ENCODE data around the gene CCDC148.

CCDC148 gene

GRCh38 chr2:158213773-158214172 is 242.8 kb downstream of the CCDC148 start:
- no peak for DNase-seq (ENCODE audit: low read depth in 2 of 2)

- no peak for DNase-seq (ENCODE audit: low read depth in 2 of 2)
These were observed 244.3 kb downstream of the CCDC148 start for GRCh38 chr2:158212301-158212700.

GRCh38 chr2:158211502-158211901 is 245.1 kb downstream of the CCDC148 start:
- no peak for DNase-seq (ENCODE audit: low read depth in 2 of 2)

GRCh38 chr2:158207354-158207753 is 249.2 kb downstream of the CCDC148 start:
- DNase-seq (ENCODE audit: low read depth in 2 of 2): no peak

GRCh38 chr2:158205215-158205614 is 251.3 kb downstream of the CCDC148 start:
- DNase-seq (ENCODE audit: low read depth in 2 of 2): no peak

- DNase-seq (ENCODE audit: low read depth in 2 of 2): no peak
These were observed 251.8 kb downstream of the CCDC148 start for GRCh38 chr2:158204741-158205165.

- no peak for DNase-seq (ENCODE audit: low read depth in 2 of 2)
These were observed 254.3 kb downstream of the CCDC148 start for GRCh38 chr2:158202161-158202815.

- no peak for DNase-seq (ENCODE audit: low read depth in 2 of 2)
These were observed 256.5 kb downstream of the CCDC148 start for GRCh38 chr2:158199928-158200650.

- DNase-seq (ENCODE audit: low read depth in 2 of 2): no peak
These were observed 258.6 kb downstream of the CCDC148 start for GRCh38 chr2:158197940-158198339.

GRCh38 chr2:158194229-158194628 is 262.3 kb downstream of the CCDC148 start:
- no peak for DNase-seq (ENCODE audit: low read depth in 2 of 2)

GRCh38 chr2:158192515-158193443 is 263.8 kb downstream of the CCDC148 start:
- DNase-seq (ENCODE audit: low read depth in 2 of 2): no peak

- no peak for DNase-seq (ENCODE audit: low read depth in 2 of 2)
These were observed 265.3 kb downstream of the CCDC148 start for GRCh38 chr2:158191076-158191895.

GRCh38 chr2:158189526-158189925 is 267.0 kb downstream of the CCDC148 start:
- DNase-seq (ENCODE audit: low read depth in 2 of 2): no peak

- no peak for DNase-seq (ENCODE audit: low read depth in 2 of 2)
These were observed 268.6 kb downstream of the CCDC148 start for GRCh38 chr2:158187908-158188307.

GRCh38 chr2:158184556-158185343 is 271.8 kb downstream of the CCDC148 start:
- no peak for DNase-seq (ENCODE audit: low read depth in 2 of 2)

GRCh38 chr2:158184001-158184400 is 272.6 kb downstream of the CCDC148 start:
- no peak for DNase-seq (ENCODE audit: low read depth in 2 of 2)

- DNase-seq (ENCODE audit: low read depth in 2 of 2): no peak
These were observed 273.8 kb downstream of the CCDC148 start for GRCh38 chr2:158182676-158183295.

GRCh38 chr2:158181171-158181570 is 275.4 kb downstream of the CCDC148 start:
- no peak for DNase-seq (ENCODE audit: low read depth in 2 of 2)

- no peak for DNase-seq (ENCODE audit: low read depth in 2 of 2)
These were observed 276.9 kb downstream of the CCDC148 start for GRCh38 chr2:158179660-158180059.

GRCh38 chr2:158178646-158179045 is 277.9 kb downstream of the CCDC148 start:
- DNase-seq (ENCODE audit: low read depth in 2 of 2): no peak
